Skin of body (tissue), 2 donors: ENCODE measurements around the gene ACVR1. TPM values are rescaled to one million over a fixed set of nuclear protein-coding genes. Genes with fewer than 3 reads are reported as not detected.
A peak's percentile ranks its signal among the peaks of the same experiment; 100 is the strongest.

Experiments used
- DNase-seq: peaks from one replicate; lab custom pipeline; 2025; lab: John Stamatoyannopoulos, UW
- total RNA-seq: library from RNA; depleted of rRNA; stranded (reverse); fragments of >200 nt; gene quantifications from one replicate; pipeline ENCODE4 v1.2.3, GENCODE V29; 2014

The ACVR1 gene
- total RNA-seq, 1 donor from 2014 or later = 19.6 TPM

DNA sequence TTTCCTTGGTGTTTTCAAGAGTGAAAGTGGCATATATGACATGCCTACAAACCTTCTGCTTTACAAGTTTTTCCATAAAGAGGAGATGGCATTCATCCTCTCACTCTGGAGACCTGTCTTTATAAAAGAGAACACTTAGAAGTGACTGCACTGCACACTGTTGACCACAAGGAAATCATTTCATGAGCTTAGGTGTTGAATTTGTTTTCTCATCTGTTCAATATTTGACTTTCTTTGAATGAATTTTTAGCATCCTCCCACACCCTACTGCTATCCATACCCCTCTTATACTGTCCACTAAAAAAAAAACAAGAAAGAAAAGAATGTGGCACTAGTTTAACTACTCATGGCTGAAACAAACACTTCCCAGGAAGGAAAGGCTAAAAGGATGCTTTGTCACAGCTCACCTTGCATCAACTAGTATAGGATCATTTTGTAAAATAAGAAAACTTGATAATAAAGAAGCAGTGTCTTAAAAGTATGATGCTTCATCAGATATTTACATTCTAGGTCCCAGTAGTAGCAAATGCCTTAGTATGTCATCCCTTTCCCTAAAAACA is 83.0 kb downstream of the ACVR1 start:
- DNase-seq = no peak

DNA sequence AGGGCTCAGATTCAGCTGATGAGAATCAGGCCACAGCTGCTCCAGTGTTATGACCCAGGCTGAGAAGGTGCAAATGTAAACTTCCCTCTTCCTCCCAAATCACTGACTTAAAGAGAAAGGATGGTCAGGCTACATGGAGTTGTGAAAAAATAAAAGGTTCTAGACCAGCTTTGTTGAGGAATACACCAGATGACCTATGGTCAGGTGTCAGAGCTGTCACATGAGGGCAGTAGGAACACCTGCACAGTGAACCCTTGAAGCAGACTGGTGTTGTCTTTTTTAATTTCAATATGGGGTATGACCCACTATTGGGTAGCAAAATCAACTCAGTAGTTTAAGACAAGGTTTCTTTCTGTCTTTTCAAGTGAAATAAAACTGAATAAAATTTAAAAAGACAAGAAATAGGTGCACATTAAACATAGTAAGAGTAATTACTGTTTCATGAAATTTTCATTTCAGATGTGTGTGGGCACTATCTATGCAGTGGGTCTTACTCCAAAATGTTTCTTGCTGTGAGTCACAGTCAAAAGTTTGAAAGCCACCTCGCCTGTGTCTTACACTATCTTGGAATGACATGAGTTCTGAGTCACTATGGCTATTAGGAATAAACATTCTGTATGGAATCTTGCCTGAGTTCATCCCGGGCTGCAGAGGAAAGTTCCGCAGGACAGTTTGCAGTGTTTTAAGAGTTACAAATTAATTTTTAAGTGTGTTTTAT is 83.6 kb downstream of the ACVR1 start:
- no peak for DNase-seq

DNA sequence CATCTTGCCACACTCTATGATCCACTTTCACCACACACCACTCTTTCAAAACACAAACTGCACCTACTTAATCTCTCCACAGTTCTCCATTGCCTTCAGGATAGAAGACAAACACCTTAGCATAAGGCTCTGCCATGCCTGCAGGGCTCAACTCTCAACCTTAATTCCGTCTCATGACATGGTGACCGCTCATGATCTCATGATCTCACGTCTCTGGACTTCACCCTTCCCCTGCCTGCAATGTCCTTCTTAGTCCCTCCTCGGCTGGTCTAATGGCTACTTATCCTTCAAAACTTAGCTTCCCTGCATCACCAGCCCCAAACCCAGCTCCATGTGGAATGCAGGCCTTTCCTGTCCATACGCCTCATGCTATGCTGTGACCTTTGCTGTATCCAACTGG is 85.3 kb downstream of the ACVR1 start:
- no peak for DNase-seq

DNA sequence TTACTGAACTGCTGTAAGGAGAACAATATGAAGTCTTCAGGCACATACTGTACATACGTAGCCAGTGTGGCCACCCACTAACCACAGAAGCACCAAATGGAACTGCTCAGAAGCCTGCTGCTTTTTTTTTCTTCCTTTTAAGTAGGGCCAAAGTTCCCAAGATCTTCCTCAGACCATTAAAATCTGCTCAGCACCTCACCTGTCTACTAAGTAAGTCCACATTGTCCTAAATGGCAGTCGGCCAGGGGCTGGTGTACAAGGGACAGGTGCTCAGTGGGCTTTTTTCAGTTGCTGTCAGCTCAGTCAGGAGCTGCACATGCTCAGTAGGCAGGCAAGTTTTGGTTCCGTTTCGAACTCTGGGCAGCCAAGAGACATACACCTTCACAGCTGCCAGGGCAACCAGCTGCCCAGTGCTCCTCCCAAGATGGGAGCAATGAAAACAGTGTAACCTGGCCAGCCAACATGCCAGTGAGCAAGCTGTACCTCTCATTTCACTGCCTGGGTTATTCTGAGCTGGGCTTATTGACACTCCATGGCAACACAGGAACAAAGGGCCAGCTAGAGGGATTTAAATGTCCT is 86.1 kb downstream of the ACVR1 start:
- DNase-seq = no peak

DNA sequence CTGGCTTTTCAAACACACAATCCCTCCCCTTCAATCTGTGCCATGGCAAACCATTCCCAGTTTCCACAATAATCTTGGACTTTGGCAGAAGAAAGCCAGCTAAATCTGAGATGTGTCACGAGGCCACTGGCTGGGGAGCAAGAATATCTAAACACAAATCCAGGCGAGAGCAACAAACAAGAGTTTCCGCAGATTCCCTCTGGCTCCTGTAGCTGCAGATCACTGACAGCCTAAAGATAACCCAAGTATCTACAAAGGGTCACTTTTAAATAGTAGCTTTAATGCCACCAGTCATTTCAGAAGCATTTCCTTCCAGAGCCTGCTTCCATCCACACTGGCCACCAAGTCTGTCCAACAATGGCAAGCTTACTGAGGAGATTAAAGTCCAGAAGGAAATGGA is 86.9 kb downstream of the ACVR1 start:
- DNase-seq = no peak

DNA sequence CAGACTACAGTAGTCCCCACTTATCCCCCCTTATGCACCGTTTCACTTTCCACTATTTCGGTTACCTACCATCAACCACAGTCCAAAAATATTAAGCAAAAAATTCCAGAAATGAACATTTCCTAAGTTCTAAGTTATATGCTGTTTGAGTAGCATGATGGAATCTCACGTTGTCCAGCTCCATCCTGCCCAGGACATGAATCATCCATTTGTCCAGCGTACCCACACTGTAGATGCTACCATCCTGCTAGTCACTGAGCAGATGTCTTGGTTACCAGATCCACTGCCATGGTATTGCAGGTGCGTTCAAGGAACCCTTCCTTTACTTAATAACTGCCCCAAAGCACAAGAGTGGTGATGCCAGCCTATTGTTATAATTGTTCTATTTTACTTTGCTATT is 87.9 kb downstream of the ACVR1 start:
- no peak for DNase-seq

DNA sequence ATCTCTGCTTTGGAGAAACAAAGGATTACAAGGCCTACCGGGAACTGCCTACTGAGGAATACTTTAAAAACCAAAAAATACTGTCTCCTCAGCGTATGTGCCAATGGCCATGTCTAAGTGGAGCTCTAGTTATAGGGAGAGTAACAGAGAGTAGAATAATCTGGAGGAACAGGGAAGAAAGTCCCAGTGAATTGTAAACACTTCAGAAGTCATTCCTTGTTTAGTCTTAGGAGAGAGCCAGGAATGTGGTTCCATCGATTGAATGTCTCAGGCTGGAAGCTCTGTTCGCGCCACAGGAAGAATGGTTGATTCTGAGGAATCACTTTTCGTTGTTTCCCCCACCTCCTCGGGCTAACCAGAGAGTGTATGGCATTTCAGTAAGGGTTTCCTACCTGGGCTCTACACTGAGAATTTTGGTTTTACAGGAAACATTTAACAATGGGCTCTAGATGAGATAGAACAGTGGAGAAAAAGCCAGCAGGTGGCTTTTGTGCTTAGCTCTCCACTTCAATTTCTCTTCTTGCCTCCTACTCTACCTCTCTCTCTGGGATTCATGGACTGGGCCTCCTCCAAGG is 88.7 kb downstream of the ACVR1 start:
- DNase-seq = no peak

DNA sequence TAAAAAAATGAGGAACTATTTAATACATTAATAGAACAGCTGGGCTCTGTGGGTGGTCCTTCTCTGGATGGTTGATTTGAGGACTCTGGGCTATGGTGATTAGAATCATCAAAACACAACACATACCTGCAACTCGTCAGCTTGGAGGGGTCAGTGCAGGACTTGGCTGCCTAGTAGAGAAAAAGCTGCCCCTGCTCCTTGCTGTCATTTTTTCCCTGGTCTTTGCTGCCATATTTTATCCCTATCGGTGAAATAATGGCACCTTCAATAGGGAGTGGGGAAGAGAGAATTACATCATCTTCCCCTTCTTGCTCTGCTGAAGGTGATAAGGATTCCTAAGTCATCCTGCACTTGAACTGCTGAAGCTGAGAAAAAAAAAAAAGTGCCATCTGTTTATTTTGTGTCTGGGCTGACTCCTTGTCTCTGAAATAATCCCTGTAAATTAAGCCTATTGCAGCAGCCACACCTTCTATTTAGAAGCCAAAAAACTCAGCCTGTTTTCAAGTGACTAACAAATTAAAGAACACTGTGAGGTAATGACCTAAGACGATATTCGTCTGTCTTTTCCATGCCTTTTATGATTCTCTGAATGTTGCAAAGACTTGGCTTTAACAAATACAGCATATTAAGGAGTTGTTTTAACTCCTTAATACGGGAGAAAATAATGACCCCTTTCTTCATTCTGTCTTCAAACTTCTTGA is 89.3 kb downstream of the ACVR1 start:
- no peak for DNase-seq

DNA sequence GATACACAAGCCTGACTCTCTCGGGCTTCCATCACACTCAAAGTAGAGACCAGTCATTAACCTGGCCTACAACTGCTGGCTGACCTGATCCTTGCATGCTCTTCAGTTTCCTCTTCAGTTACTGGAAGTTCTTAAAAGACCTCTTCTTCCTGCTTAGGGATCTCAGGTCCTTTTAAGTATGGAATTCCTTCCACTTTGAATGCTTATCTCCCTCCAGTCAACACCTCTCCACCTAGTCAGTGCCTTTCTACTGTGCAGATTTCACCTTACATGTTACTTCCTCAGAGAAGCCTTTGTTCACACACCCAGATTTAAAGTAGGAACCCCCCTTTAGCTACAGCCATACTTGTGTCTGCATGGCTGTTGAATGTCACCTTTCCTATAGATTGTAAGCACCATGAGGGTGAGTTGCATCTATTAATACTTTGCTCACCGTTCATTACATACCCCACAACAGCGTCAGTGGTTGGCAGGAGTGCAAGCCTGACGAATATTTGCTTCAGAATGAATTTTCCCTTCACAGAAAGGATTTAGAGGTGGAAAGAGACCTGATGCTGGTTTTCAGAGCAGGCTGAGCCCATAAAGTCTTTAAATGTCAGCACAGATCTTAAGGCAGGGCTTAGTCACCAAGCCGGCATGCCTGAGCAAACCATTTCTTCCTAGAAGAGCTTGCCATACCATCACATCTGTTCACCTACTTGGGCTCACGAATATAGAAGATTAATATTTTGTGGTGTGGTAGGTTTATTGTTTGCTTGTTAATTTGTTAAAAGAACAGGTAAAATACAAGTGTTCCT is 90.1 kb downstream of the ACVR1 start:
- no peak for DNase-seq

DNA sequence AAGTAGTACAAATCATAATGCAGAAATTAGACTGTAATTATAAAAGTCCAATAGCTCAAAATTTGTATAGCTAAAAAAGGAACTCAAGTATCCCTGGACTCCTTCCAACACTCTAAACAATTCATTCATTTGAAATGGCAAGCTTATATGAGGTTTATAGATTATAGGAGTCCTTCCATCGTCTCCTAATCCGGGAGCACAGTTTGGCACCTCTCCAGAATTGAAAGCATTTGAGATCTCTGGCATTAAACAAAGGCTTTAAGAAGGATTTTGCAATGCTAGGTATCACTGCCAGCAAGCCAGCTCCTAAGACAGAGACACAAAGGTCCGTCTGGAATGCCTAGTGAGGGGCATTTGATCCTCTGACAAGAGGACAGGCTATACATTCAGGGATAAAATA is 90.9 kb downstream of the ACVR1 start:
- no peak for DNase-seq

DNA sequence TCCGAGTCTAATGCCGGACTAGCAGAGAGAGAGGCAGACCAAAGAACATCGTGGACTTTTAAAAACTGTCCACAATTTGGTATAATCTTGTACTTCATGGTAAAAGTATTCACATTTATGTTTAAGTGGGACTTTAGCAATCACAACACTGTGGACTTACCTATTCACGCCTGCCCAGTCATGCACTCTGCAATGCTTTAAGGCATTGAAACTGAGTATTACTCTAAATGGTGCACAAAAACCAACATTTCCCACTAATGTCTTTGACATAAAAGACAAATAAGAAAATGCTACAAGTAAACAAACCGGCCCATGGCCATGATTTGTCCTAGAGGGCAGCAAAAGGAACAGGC is 91.3 kb downstream of the ACVR1 start:
- DNase-seq = no peak

DNA sequence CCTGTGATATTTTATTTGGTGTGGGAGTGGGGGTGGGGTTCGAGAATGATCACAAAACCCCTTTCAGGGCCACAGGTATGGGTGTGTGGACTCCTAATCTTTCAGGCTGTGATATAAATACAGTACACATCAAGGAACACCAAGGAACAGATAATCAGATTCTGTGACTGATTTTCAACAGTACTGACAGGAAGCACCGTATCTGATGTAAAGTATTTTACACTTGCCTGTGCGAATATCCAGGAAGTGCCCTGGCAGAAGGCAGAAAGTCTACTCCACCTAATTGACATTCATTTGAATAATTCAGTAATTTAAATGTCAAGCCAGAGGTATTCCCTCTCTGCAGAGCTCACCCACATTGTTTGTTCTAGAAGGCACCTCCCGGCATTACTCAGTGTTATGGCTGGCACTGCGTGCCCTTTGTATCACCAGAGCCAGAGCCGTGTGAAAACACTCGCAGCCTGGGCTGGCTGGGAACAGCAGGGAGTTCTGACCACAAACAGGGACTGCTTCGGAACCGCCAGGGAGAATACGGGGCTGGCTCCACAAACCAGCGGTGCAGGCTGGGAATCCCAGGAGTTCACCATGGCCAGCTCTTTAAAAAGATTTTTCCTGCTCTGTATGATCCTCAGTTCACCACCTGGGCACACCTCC is 91.8 kb downstream of the ACVR1 start:
- DNase-seq = no peak

DNA sequence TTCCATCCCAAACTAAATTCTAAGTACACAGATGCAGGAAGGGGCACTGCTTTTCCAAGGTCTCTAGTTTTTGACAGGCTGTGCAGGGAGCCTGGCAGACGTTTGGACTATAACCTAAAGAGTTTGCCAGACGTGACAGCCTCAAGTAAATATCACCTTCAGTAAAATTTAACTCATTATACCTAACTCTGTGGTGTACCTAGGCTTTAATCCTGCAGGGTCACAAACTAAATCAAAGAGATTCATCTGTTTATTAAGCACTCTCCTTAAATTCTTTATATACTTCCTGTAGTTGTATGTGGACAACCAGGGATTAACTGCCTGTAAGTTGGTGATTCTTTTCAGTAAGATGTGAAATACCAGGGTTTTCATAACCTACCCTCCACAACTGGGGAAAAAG is 92.9 kb downstream of the ACVR1 start:
- DNase-seq = no peak

DNA sequence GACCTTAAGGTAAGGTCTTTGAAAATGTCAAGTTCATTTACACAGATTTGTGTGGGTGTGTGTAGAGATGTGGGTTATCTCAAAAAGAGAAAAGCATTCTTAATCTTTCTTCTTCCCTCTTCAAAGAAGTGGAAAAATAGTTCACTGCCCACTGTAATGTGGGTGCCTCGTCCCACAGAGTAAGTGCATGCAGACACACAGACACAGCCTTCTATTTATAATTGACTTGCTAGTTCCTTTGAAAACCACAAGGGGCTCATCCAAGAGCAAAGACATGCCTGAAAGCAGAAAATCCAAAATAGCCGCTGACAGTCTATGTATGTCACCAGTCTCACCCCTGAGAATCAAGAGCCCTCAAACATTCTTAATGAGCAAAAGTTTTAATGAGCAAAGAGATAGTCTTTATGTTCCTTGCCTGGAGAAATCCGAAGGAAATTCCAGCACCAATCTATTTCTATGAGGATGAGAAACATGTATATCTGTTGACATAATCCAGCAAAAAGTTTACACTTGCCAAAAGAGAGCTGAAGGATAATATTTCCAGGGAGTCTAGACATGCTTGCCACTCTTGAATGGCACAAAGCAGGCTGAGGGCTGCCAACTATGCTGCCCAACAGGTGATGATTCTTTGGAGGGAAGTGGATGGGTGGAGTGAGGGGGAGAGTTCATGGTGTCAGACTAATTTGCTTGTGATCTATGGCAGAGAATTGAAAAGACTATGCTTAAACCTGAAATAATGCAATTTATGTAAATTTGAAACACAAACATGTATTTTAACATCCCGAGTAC is 93.9 kb downstream of the ACVR1 start:
- DNase-seq = peak; percentile 24

DNA sequence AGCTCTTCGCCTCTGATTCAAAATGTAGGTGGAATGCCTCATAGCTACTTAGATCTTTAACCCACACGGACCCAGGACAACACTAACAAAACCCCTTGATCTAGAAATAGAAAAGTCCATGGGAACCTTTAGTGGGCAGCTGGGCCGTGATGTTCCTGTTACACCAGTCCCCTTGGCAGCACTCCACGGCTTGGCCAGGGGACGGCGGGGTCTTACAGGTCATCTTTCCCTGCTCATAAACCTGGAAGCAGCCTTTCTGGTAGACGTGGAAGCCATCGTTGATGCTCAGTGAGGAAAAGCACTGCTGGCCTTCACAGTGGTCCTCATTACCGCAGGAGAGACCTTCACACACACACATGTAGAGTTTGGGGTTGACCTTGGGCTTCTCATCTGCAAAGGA is 95.9 kb downstream of the ACVR1 start:
- DNase-seq = no peak

DNA sequence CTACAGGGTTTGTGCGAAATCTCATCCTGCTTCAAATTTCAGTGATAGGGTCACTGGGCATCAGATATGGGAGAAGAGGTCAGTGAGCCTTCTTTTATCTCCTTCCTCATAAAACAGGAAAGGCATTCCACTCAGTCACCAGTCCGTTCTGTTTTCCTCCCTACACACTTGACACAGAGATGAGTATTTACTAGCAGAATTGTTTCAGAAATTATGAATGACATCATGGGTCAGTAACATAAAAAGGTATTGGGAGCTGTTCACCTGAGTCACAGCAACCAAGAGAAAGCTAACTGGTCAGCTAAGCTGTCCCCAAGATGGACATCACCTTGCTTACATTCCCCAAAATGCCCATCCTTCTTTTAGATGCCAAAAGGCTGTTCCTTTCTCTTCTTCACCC is 96.3 kb downstream of the ACVR1 start:
- DNase-seq = no peak

DNA sequence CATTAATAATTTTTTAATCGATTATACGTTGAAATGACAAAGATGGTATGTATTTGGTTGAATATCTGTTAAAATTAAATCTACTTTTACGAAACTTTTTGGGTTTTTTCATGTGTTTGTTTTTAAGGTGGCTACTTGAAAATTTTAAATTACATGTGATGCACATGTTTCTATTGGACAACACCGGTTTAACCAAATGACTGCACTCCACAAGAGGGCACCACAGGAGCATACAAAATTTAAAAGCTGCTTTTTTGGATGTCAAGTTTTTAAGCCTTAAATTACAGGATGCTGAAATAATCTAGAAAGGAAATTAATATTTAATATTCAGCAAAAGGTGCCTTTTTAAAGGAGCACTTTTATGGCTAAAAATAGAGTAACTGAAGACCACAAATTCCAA is 98.7 kb downstream of the ACVR1 start:
- DNase-seq = peak; percentile 45

DNA sequence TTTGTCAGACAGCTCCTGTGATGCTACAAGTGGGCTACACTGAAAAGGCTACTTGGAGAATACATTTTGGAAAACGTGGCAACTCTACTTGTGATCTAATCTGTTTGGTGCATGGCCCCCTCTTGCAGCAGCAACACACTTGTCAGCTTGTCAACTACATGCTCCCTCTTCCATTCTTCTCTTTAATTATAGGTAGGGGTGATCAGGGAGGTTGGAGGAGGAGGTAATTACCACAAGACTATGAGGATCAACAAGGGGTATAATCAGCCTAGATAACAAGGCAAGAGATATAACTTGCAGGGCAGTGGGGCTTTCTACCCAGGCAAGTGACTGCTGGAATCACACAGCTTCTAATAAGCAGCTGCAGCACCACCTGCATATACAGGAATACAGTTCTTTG is 104.9 kb downstream of the ACVR1 start:
- no peak for DNase-seq

DNA sequence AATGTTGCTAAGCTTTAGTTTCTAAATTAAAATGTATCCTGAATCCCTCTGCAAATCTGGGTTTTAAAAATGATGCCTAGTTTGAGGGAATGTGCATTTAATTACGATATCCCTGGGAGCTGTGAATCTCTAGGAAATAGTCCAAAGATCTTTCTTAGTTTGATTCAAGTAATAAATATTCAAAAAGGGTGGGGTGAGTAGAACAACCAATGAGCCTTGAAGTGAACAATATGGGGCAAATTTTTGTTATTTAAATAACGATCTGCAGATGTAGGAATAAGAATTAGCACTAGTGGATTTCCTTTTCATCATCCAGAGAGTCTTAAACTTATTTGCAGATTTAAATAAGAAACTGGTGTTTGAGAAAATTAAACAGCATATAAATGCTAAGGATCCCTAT is 106.3 kb downstream of the ACVR1 start:
- peak; percentile 77 for DNase-seq

DNA sequence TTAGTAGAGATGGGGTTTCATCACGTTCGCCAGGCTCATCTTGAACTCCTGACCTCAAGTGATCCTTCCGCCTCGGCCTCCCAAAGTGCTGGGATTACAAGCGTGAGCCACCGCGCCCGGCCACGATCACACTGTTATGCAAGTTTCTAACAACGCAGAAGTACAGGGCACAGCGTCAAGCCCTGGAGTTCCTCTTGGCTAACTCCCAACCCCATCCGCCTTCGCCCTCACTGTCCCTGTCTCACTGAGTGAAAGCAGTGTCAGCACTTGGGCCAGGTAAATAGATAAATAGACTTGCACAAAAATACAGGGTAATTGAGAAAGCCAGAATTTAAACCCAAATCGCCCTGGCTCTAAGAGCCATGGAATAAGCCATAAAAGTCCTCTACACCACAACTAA is 111.7 kb downstream of the ACVR1 start:
- DNase-seq = no peak
